Panc1 (cell line): ENCODE results near the gene GLB1L2. TPM values are rescaled to one million over a fixed set of nuclear protein-coding genes. Genes with fewer than 3 reads are reported as not detected.

Experiments used
- ATAC-seq: fragments of 200-7000 bp; cut with Tn5 transposase; 2 replicates; pipeline ENCODE4 v1.9.1; 2020; ENCODE audit warnings: mild to moderate bottlenecking, moderate library complexity
- BruUV-seq: library from RNA; stranded (reverse); fragments of 400-500 nt; replicated peaks from 2 replicates; lab custom pipeline; 2021; lab: Mats Ljungman, UMichigan
- CTCF ChIA-PET: fragments of 300-600 bp; sonication (Branson Sonifier 250); formaldehyde crosslinking; loops from one replicate; lab custom pipeline; 2022; ENCODE audit warnings: antibody characterized with exemption; lab: Charles Lee
- POLR2A ChIA-PET: fragments of 300-600 bp; sonication (Branson Sonifier 250); formaldehyde crosslinking; loops from one replicate; lab custom pipeline; 2022; ENCODE audit warnings: antibody characterized with exemption; lab: Charles Lee
- DNase-seq: peaks from one replicate; pipeline ENCODE4 v3.0.0-alpha.2; 2010; ENCODE audit warnings: low read depth, low spot score
- H3K27ac ChIP-seq: 2 replicates; pipeline ENCODE4 v1.5.1; 2011; ENCODE audit warnings: mild to moderate bottlenecking, low read length, inconsistent platforms
- H3K27me3 ChIP-seq: fragments of 200-500 bp; sonication (Bioruptor generic); 2 replicates; pipeline ENCODE4 v1.6.0; 2014; ENCODE audit warnings: low read length, inconsistent platforms; ENCODE audit not compliant: control insufficient read depth, insufficient read depth
- H3K36me3 ChIP-seq: fragments of 200-500 bp; sonication (Bioruptor generic); 2 replicates; pipeline ENCODE4 v1.5.1; 2014; ENCODE audit warnings: inconsistent platforms, mild to moderate bottlenecking, low read length, moderate library complexity; ENCODE audit not compliant: control insufficient read depth, insufficient read depth
- H3K4me1 ChIP-seq: 2 replicates; pipeline ENCODE4 v1.5.1; 2011; ENCODE audit warnings: inconsistent platforms, mild to moderate bottlenecking, low read length, moderate library complexity; ENCODE audit not compliant: control insufficient read depth, insufficient read depth
- H3K4me3 ChIP-seq, 2 experiments: 2 replicates each; pipeline ENCODE4 v1.5.1; 2011 to 2012; ENCODE audit warnings: low read depth in 2 of 2, low read length in 2 of 2, mild to moderate bottlenecking in 2 of 2, inconsistent platforms in 1 of 2, moderate library complexity in 1 of 2
- H3K9me3 ChIP-seq: fragments of 200-500 bp; sonication (Bioruptor generic); 2 replicates; pipeline ENCODE4 v1.5.1; 2014; ENCODE audit warnings: low read depth, mild to moderate bottlenecking, inconsistent platforms, low read length, moderate library complexity; ENCODE audit not compliant: control insufficient read depth, insufficient read depth
- POLR2AphosphoS5 ChIP-seq: IDR thresholded peaks from 2 replicates; pipeline ENCODE4 v1.6.1; 2012; ENCODE audit warnings: mild to moderate bottlenecking, low read depth, low read length, moderate library complexity
- REST ChIP-seq, 2 experiments: IDR thresholded peaks; 2 replicates each; pipeline ENCODE4 v1.6.1; 2011 to 2012; ENCODE audit warnings: low read depth in 2 of 2, control low read depth in 1 of 2, low read length in 1 of 2, mild to moderate bottlenecking in 1 of 2, moderate library complexity in 1 of 2; ENCODE audit not compliant: insufficient read depth in 1 of 2
- SIN3A ChIP-seq: IDR thresholded peaks from 2 replicates; pipeline ENCODE4 v1.6.1; 2012; ENCODE audit warnings: low read depth, mild to moderate bottlenecking, low read length, moderate library complexity, borderline replicate concordance; ENCODE audit not compliant: insufficient read depth
- TCF7L2 ChIP-seq: IDR thresholded peaks from 2 replicates; pipeline ENCODE4 v1.6.1; 2011; ENCODE audit warnings: mild to moderate bottlenecking, low read depth, low read length, inconsistent platforms
- in situ Hi-C: cut with HindIII; loops from 2 replicates; pipeline ENCODE4 v1.10.0; 2016; ENCODE audit warnings: low sequenced_read_pairs, low pct_unique_long_range_greater_than_20kb
- intact Hi-C: fragments of 100-400 bp; cut with micrococcal nuclease; formaldehyde crosslinking; loops from one replicate; pipeline ENCODE4 v1.10.0; 2022; ENCODE audit not compliant: unreplicated experiment
- total RNA-seq: library from RNA; stranded (reverse); gene quantifications from one replicate; pipeline ENCODE4 v1.2.1, GENCODE V29; 2021; ENCODE audit not compliant: unreplicated experiment
- TF ChIP-seq, protein P1 (sequence below): fragments of 450-650 bp; IDR thresholded peaks from 2 replicates; pipeline ENCODE4 v1.5.1; 2017; ENCODE audit warnings: mild to moderate bottlenecking

Gene GLB1L2
- total RNA-seq, 1 experiment from 2014 or later: 10.4 TPM

GRCh38 chr11:134399996-134400395, 68.2 kb downstream of the GLB1L2 start:
- TF ChIP-seq, protein P1, sequence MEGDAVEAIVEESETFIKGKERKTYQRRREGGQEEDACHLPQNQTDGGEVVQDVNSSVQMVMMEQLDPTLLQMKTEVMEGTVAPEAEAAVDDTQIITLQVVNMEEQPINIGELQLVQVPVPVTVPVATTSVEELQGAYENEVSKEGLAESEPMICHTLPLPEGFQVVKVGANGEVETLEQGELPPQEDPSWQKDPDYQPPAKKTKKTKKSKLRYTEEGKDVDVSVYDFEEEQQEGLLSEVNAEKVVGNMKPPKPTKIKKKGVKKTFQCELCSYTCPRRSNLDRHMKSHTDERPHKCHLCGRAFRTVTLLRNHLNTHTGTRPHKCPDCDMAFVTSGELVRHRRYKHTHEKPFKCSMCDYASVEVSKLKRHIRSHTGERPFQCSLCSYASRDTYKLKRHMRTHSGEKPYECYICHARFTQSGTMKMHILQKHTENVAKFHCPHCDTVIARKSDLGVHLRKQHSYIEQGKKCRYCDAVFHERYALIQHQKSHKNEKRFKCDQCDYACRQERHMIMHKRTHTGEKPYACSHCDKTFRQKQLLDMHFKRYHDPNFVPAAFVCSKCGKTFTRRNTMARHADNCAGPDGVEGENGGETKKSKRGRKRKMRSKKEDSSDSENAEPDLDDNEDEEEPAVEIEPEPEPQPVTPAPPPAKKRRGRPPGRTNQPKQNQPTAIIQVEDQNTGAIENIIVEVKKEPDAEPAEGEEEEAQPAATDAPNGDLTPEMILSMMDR: no peak
- no peak for TF ChIP-seq TCF7L2
- TF ChIP-seq REST (IDR thresholded peaks at IDR 0.05; ENCODE audit: insufficient read depth in 1 of 2, low read depth in 2 of 2, low read length in 1 of 2): no peak
- no peak for TF ChIP-seq SIN3A
- TF ChIP-seq POLR2AphosphoS5: no peak
- Histone ChIP-seq H3K4me1 (no peaks in the 10 kb centered on the region), H3K4me3 (no peak overlapping the region), H3K27ac (no peak overlapping the region), H3K9me3 (no peaks in the 10 kb centered on the region), H3K36me3 (no peaks in the 10 kb centered on the region), H3K27me3 (peaks cover 4% of the 10 kb centered on the region; the same call in 1 of the 2 replicates)
- POLR2A ChIA-PET: no interaction called here
- DNase-seq (no peak), ATAC-seq (no peak)
- intact Hi-C loops: no loop called here
- CTCF ChIA-PET: no interaction called here
- BruUV-seq: no TSS peak
- in situ Hi-C loops: no loop called here

DNA sequence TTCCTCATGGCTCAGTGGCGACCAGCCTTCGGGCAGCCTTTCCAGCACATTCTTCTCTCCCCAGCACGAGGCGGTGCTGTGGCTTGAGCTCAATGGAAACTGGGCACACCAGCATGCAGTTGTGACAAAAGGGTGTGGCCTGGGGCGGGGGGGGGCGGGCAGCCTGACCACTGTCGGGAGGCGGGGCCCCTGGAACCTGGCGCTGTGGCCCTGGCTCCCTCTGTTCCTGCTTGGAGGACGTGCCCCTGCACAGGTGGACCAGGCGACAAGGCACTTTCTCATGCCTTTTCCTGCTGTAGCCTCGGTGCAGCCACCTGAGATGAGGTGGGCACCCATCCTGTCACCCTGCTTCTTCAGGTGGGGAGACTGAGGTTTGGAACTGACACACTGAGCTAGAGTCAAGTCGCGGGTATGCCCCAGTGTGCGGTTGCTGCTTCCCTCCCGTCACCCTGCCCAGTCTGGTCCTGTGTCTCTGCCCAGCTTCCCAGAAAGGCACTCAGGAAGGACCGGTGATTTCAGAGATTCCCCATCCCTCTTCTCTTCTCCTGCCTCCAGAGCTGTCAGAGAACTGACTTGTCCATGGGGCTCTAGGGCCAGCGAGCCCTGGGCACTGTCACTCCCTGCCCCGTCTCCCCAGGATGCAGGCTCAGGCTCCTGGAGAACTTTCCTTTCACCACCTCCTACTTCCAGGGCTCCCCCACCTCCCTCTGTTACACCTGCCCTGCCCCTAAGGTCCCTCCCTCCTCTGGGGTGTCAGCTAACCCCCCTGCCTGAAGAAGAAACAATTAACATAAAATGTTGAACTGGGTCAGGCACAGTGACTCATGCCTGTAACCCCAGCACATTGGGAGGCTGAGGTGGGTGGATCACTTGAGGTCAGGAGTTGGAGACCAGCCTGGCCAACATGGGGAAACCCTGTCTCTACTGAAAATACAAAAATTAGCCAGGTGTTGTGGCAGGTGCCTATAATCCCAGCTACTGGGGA, 70.3 kb downstream of the GLB1L2 start:
- no TSS peak for BruUV-seq
- Histone ChIP-seq H3K4me1 (no peaks in the 10 kb centered on the region), H3K27me3 (peaks cover 4% of the 10 kb centered on the region; the same call in 1 of the 2 replicates), H3K36me3 (no peaks in the 10 kb centered on the region), H3K9me3 (no peaks in the 10 kb centered on the region), H3K27ac (no peak overlapping the region), H3K4me3 (no peak overlapping the region)
- no peak; the same call in 1 of the 2 replicates for ATAC-seq
- intact Hi-C loops (no loop called here), in situ Hi-C loops (no loop called here)
- CTCF ChIA-PET: no interaction called here
- TF ChIP-seq TCF7L2 (no peak), POLR2AphosphoS5 (no peak), REST (IDR thresholded peaks at IDR 0.05; ENCODE audit: insufficient read depth in 1 of 2, low read depth in 2 of 2, low read length in 1 of 2) (no peak), SIN3A (no peak)
- TF ChIP-seq, protein P1: no peak
- POLR2A ChIA-PET: no interaction called here
- DNase-seq: no peak
